H54 (cell line): ENCODE results near the gene DLG2.

ENCODE experiments used
- DNase-seq: peaks from one replicate; pipeline ENCODE4 v3.0.0; 2011; ENCODE audit warnings: low spot score, mixed read lengths; ENCODE audit not compliant: insufficient read length
- FAIRE-seq: peaks from 3 replicates; lab custom pipeline; 2011; peaks lifted over from hg19 to GRCh38; lab: Jason Lieb, UNC
- POLR2A ChIP-seq: IDR thresholded peaks from 2 replicates; pipeline ENCODE4 v1.6.1; 2011; ENCODE audit warnings: low read depth, mild to moderate bottlenecking, low read length

DLG2 gene

GRCh38 chr11:84660257-84660977 is 966.7 kb downstream of the DLG2 start:
- no peak for TF ChIP-seq POLR2A
- DNase-seq (no peak), FAIRE-seq (no peak)

DNA sequence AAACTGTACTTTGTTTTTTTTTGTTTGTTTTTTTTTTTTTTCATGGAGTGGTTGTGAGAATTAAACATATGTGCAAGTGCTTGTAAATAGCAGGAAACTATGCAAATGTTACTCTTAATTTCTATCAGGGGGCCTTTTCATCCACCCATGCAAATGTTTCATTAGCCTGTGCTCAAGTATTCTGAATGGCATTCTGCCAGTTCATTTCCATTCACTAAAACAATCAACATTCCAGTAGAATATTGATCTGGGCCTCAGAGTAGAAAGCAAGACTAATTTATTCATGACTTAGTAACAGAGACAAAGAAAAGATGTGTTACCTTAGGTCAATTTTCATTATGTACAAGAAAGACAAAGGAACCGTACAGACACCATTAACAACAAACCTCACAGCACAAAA is 971.4 kb downstream of the DLG2 start:
- no peak for FAIRE-seq
- DNase-seq, result no peak

GRCh38 chr11:84648471-84648870 is 978.7 kb downstream of the DLG2 start:
- FAIRE-seq (no peak), DNase-seq (no peak)

More for the DNA sequence above, 971.4 kb downstream of the DLG2 start:
- no peak for TF ChIP-seq POLR2A

DNA sequence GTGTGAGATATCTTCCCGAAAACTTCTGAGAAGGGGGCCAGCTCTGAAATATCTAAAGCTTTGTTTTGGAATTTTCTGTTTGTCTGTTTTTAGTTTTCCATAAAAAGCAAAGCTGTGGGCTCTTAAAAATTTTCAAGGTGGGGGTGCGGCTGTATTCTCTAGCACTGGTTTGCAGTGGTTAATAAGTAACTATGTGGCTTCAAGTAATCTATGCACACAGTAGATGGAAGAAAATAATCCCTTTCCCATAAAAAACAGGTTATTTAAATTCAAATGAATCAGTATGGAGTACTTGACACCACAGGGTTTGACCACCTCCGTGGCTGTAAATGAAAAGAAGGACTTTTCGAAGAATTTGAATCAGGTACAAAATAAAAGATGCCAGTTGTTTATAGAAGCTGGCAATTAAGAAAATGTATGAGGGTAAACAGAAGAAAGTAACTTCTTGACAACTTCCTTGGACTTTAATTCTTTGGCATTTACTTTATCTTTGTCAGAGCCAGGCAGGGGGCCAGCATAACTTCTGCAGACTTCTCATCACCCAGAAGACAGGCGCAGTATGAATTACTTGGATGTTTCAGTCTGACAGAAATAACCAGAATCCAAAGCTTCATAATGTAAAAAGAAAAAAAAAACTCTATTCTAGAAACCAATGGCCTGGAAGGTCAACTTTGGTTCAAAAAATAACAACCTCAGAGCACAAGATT is 981.0 kb downstream of the DLG2 start:
- FAIRE-seq, result no peak
- no peak for TF ChIP-seq POLR2A
- no peak for DNase-seq

More at GRCh38 chr11:84648471-84648870, 978.7 kb downstream of the DLG2 start:
- TF ChIP-seq POLR2A, result no peak

GRCh38 chr11:84642500-84642899 is 984.6 kb downstream of the DLG2 start:
- no peak for TF ChIP-seq POLR2A
- FAIRE-seq (no peak), DNase-seq (no peak)

DNA sequence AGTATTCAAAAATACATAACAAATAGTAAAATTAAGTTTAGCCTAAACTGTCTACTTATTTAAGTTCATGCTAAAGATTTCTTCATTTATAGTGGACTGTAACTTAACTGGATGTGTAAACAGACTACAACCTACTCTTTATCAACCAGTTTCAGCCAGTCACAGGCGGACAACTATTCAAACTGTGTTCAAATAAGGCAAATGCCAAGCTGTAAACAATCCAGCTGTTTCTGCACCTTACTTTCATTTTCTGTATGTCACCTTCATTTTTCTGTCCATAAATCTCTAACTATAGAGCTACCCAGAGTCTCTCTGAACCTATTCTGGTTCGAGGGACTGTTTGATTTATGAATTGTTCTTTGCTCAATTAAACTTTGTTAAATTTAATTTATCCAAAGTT is 992.8 kb downstream of the DLG2 start:
- FAIRE-seq, result no peak
- no peak for DNase-seq
- TF ChIP-seq POLR2A, result no peak

DNA sequence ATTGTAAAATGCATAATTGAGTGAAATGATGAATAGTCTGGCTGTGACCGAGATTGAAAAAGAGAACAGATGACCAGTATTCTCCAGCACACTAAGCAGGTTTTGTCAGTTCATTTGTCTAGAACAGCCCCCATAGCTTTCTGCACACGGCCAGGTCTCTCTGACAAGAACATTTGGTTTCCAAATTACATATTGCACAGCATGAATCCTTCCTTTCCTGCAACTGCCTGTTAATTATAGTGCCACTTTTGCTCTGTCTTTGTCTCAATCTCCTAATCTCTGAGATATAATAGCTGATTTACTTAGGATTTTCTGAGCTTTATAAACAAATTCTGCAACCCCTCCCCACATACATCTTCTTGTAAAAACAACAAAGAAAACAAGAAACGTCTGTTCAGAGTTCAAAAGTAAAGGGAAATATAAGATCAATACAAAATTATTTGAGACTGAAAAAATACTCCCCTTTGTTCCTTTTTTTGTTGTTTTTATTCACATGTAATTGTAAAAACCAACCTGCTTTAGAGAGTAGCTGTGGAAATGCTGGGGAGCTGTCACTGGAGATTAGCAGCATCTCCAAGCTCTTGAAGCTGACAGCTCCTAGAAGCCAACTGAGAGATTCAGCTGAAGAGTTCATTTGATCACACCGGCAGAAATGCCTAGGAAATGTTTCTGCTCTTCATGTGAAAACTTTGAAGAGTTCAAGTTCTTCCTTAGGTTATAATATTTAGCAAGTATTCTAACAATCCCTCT is 998.1 kb downstream of the DLG2 start:
- no peak for DNase-seq
- TF ChIP-seq POLR2A, result no peak
- no peak for FAIRE-seq

DNA sequence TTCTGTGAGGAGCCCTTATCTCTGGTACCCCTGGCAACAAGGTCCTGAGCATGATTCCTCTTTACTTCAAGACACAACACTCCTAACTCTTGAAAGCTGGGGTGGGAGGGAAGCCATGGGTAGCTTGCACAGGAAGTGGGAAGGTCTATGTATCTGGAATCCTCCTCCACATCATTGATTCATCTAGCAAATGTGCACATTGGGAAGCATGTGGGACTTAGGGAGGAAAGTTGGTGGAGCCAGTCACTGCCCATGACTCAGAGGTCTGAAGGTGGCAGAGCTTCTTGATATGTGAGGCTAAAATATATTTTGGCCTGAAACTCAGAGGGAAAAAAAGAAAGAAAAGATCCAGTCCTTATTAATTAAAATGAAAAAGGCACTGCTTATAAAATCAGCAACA is 1000.9 kb downstream of the DLG2 start:
- FAIRE-seq, result no peak
- TF ChIP-seq POLR2A, result no peak
- no peak for DNase-seq

GRCh38 chr11:84612645-84613044 is 1014.5 kb downstream of the DLG2 start:
- no peak for FAIRE-seq
- no peak for TF ChIP-seq POLR2A
- DNase-seq, result no peak

GRCh38 chr11:84608837-84609196 is 1018.3 kb downstream of the DLG2 start:
- DNase-seq, result no peak
- no peak for TF ChIP-seq POLR2A
- FAIRE-seq, result no peak

GRCh38 chr11:84607975-84608836 is 1018.9 kb downstream of the DLG2 start:
- TF ChIP-seq POLR2A, result no peak
- FAIRE-seq, result no peak

GRCh38 chr11:84594602-84595001 is 1032.5 kb downstream of the DLG2 start:
- FAIRE-seq (no peak), DNase-seq (no peak)
- TF ChIP-seq POLR2A, result no peak

More at GRCh38 chr11:84607975-84608836, 1018.9 kb downstream of the DLG2 start:
- DNase-seq, result no peak

- DNase-seq, result no peak
- no peak for TF ChIP-seq POLR2A
- FAIRE-seq, result no peak
Observed at GRCh38 chr11:84590106-84590505, 1037.0 kb downstream of the DLG2 start.

- FAIRE-seq, result no peak
- TF ChIP-seq POLR2A, result no peak
- no peak for DNase-seq
Observed at GRCh38 chr11:84588131-84588829, 1038.9 kb downstream of the DLG2 start.
